Myocyte (in vitro differentiated cells): ENCODE results near the gene BRD9. TPM values are rescaled to one million over a fixed set of nuclear protein-coding genes. Genes with fewer than 3 reads are reported as not detected.
"Not testable (repeated sequence)": the region's sequence is repeated elsewhere in the genome, so short reads cannot be mapped to it uniquely, and the experiment has no call there.

Experiments
- DNase-seq: peaks from one replicate; pipeline ENCODE4 v3.0.0-alpha.2; 2012; ENCODE audit warnings: low read depth
- total RNA-seq: library from RNA; depleted of rRNA; stranded (reverse); fragments of >200 nt; gene quantifications from 2 replicates; pipeline ENCODE4 v1.2.3, GENCODE V29; 2014

The BRD9 gene
- total RNA-seq, 1 donor from 2014 or later = 30.9 TPM

DNA sequence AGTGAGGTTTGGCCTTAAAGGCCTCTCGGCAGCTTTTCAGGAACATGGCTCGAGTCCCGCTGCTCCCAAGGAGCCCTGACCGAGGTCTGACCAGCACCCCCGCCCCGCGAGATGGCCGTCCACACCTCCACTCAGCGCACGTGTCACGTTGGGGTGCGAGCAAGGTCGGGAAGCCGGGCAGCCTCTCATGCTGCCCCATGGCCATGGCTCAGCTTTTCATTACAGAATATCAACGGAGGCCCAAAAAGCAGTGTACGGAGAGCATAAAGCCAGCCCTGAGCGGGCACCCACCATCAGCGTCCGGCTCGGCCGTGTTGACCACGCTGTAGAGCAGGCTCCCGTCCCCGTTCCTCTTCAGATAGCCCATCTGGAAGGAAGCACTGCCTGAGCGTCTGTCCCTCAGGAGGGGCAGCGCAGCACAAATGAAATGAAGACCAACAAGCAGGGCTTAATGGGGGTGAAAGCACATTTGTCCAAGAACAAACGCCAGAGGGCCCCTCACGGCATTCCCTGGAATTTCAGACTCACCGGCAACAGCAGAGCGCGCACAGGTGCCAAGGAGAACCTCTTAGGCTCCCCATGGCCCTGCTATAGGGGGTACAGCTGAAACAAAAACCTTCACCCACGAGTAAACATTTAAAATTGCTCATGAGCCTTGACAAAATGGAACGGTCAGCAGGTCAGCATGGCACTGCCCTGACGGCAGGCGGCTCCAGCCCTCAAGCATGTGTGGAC lies 11.6 kb downstream of the BRD9 start:
- no peak for DNase-seq

DNA sequence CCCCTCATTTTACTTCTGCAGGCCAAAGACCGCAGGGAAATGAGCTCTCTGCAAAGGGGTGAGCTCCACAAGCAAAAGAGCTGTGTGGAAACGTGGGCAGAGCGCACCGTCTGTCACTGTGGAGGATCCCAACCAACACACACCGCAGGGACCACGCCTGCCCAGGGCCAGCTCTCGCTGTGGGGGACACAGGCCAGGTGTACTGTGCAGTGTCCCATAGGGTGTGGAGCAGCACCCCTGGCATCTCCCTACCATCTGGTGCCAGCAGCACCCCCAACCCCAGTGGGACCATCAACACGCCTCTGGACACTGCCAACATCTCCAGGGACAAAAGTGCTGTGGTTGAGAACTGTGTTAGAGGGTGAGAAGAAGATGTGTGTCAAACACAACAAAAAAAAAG lies 13.9 kb downstream of the BRD9 start:
- not testable (repeated sequence) for DNase-seq

DNA sequence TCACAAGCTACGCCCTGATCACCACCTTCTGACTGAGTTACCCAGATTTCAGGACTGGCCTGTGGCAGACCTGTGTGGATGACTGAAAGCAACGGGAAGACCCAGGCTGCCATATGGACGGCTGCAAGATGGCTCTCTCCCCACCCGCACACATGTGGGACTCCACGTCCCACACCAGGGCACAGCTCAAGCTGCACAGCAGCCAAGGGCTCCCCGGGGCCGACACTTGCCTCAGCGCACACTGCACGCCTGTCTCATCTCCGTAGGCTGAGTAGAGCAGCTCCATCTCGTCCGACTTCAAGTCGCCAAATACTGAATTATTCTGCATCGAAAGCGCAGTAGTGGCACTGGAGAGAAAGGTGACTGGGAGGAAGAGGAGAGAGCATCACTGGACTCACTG lies 14.5 kb downstream of the BRD9 start:
- no peak for DNase-seq

DNA sequence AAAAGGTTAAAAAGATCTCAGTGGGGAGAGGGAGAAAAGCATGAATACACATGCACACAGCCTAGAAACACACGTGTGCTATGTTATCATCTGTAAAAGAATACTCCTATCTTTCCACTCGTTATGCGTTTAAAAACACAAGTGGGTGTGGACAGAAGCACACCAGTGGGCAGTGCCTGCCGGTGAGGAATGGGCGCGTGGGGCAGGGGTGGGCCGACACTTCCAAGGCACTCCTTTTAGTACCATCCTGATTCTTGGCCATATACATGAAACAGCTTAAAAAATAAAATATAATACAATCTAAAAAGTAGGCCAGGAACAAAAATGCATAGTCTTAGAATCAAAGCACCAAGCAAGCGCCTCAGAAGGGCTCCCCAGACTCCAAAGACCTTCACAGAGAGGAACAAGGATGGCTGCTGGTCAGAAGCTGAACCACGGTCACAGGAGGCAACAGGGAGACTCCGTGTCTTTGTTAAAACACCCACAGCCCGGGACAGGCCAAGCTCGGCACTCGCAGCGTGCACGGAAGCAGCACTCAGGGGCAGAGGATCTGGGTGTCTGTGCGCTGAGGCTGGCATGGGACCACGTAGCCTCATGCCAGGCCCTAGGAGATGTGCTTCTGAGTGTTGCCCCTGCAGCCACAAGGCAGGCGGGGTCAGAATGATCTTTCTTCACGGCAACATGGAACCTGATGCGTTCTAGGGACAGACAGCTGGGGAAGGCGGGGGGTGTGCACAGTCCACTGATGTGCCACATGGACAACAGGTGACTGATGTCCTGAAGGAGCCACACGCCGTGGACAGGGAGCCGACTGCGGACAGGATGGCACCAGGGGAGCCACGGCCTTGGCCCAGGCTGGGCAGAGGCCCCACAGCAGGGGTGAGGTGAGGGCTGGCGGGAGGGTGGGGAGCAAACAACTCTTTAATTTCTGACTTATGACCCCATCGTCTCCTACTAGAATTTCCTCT lies 15.9 kb downstream of the BRD9 start:
- no peak for DNase-seq

DNA sequence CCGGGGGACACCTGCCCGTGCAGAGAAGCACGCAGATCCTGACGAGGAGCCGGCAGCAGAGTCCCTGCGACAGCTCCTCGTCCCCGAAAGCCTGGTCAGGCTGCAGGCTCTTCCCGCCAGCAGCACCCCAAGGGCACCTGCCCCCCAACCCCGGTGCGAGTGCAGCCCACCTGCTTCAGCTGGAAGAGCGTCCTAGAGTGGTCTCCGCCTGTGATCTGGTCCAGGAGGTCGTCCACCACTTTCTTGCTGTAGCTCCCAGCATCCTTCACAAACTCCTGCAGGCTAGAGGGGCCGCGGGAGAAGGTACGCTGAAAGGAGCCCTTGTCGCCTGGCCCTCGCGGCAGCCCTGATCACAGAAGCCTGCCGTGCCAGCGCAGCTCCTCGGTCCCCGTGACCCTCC lies 16.7 kb downstream of the BRD9 start:
- DNase-seq = no peak

DNA sequence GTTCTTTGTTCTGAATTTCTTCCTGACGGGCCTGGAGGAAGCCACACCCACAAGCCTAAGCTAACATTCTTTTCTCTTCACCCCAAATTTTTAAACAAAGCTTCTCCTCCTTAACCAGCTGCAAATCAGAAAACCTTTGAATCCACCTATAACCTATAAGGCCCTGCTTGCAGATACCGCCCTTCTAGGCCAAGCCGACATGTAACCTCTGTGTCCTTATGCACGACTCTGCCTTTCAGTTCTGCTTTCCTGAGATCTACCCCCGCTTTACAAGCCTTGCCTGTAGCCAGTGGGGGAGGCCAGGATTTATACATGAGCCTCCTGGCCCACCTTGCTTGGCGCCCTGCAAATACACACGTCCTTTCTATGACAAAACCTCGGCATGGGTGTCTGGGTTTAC lies 19.3 kb downstream of the BRD9 start:
- DNase-seq = no peak

DNA sequence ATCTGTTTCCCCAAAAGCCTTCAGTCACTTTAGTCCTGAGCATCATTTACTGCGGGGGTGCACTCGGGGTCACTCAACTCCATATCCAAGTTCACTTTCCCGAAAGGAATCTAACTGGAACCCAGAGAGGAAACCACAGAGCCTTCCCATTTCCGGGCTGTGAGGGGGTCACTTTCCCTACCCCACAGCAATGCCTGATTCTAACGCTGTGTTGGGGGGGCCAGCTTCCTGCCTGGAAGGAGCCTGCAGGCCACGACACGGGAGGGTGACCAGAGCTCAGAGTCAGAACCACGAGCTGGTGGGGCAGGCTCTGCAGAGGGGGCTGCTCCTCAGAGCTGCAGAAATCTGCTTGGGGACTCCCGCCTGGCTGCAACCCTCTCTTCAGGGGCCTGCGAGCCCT lies 20.3 kb downstream of the BRD9 start:
- DNase-seq = no peak

DNA sequence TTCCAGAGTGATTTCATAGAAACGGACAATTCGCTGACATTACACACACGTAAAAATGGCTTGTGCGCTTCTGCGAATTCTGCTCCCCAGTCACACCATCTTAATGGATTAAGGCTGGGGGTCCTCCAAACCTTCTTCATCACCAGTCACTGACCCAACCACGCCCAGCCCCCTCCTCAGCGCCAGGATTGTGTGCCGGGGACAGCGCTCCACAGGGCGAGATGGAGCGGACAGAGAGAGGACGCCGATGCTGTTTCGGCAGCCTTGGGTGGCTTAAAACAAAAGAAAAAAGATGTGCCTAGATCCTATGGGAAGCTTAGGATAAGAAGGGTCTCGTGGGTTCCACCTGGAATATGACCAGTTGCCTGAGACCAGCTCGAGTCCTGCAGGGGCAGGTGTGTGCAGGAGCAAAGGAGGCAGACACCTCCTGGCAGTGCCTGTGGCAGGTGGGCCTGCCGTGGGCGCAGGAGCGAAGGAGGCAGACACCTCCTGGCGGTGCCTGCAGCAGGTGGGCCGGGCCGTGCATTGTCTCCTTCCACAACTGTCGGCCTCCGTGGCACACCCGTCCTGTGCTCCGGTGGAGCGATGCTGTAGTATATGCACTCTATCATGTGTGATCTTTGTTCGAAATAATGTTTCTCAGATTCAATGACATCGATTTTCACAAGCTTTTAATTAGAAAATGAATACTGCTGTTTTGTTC lies 20.9 kb downstream of the BRD9 start:
- no peak for DNase-seq

DNA sequence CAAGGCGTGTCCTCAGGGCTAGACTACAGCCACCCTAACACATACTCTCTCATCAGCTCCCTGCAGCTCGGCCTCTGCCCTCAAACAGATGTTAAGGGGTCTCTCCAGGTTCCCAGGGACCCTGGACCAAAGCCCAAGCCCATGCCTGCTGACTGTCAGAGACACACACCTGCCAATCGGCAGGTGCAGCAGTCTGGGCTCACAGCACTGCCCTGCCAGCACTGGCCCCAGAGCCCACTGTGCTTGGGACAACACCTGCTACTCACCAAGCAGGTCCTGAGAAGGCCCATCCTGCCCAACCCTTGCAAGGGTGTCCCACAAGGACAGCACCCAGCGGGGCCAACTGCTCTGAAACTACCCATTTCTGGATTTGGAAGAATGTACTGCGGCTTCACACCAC lies 21.6 kb downstream of the BRD9 start:
- no peak for DNase-seq

DNA sequence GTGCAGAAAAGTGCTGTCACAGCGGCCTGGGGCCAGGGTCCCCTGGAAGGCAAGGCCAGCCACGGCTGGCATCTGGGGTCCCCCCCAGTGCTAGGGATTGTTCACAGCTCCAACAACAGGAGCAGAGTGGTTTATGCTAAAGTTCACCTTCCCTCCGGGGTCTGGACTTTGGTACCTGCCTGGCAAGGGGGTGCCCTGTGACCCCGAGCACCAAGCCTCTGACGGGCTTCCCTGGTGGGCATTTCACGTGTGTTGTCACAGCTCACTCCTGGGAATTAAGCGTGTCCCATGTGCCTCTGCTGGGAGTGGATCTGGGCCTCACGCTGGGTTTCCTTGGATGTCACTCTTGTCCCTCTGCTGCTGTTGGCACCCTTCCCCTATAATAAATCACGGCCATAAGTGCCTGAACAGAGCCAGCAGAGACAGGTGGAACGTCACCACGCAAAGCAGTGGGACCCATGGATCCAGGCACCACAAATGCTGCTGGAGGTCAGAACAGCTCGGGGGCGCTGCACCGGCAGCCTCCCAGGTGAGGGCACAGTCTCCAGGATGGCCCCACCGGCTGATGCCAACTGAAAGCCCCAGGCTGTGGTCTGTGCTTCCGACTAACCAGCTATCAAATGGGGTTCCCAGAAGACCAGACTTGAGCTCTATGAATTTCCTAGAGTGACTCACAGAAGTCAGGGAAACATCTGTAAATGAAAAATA lies 24.0 kb downstream of the BRD9 start:
- no peak for DNase-seq

DNA sequence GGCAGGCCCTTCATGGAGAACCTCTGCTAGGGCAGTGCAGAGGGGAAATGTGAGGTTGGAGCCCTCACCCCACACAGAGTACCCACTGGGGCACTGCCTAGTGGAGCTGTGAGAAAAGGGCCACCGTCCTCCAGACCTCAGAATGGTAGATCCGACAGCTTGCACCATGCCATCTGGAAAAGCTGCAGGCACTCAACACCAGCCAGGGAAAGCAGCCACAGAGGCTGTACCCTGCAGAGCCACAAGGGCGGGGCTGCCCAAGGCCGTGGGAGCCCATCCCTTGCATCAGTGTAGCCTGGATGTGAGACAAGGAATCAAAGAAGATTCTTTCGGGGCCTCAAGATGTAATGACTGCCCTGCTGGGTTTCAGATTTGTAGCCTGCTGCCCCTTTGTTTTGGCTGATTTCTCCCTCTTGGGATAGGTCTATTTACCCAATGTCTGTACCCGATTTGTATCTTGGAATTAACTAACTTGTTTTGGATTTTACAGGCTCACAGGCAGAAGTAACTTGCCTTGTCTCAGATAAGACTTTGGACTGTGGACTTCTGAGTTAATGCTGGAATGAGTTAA lies 25.2 kb downstream of the BRD9 start:
- no peak for DNase-seq

DNA sequence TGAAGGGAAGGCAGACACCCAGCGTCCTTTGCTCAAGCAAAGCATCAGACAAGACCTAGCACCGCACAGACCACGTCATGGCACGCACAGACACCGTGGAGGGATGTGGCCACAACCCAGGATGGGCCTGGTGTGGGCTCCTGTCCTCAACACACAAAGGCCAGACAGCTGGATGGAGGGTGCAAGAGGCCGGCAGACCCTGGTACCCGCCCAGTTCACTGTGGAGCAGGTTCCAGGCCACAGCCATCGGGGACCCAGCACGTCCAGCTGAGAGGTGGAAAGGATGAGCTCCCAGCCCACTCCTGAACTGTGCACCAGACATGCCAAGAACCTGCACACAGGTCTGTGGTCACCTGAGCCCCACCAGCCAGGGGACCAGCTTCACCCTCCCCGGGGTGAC lies 26.8 kb downstream of the BRD9 start:
- no peak for DNase-seq

DNA sequence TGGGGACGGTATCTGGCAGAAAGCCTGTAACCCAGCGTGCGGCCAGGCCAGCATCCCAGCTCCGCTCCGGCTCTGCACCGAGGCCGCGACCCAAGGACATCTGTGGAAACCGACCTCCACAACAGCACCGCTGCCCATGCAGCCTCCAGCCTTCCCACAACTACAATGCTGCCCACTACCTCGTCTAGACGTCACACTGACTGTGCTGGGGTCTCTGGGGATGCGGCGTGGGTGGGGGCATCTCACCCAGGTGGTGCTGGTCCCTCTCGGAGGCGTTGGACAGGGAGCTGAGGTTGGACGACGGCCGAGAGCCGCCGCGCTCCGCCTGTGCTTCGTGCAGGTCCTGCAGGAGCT lies 27.5 kb downstream of the BRD9 start:
- no peak for DNase-seq

DNA sequence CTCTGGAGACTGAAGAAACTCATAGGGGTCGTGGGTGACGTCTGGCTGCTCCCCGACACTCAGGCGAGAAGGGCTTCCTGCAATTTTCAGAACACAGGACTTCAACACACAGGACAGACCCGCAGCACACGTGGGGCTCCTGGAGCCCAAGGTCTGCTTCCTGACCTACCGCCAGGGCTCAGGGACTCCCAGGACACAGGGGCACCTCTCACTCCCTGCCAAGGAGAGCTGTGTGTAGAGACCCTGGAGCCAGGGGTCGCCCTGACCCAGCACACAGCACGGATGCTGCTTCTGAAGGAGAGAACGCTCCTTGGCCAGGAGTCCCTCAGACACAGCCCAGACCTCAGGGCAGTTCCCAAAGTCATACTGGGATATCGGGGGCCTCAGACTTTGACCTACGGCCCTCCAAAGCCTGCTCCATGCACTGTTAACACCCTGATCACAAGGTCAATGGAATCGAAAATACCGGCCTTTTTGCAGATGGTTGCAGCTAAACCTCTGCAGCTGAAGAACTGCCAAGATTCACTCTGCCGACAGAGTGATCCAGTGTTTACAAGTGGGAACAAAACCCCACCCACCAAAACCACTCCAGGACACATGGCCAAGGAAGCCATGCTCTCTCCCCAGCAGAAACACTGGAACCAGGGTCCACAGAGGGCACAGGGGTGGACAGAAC lies 28.0 kb downstream of the BRD9 start:
- no peak for DNase-seq

DNA sequence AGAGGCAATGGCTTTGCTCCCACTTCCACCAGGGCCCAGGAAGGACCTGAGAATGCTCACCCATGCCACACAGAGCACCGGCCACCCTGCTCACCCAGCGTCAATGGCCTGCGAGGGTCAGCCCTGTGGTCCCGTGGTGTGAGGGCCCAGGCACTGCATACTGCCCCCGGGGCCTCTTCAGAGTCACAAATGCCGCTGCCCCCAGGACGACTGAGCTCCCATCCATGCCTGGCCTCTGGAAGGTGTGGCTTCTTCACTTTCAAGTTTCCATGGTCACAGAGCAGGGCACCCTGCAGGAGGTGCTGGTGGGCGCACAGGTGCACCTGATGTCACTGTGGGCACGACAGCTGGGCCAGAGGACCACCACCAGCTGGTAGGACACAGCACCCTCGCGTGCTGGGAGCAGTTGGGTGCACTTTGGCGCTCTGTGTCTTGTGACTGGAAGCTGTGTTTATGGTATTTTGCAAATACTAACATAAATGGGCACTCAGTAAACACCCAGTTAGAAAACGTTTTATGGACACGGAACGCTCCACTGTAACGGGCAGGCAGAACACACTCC lies 29.3 kb downstream of the BRD9 start:
- peak; percentile 31 for DNase-seq

DNA sequence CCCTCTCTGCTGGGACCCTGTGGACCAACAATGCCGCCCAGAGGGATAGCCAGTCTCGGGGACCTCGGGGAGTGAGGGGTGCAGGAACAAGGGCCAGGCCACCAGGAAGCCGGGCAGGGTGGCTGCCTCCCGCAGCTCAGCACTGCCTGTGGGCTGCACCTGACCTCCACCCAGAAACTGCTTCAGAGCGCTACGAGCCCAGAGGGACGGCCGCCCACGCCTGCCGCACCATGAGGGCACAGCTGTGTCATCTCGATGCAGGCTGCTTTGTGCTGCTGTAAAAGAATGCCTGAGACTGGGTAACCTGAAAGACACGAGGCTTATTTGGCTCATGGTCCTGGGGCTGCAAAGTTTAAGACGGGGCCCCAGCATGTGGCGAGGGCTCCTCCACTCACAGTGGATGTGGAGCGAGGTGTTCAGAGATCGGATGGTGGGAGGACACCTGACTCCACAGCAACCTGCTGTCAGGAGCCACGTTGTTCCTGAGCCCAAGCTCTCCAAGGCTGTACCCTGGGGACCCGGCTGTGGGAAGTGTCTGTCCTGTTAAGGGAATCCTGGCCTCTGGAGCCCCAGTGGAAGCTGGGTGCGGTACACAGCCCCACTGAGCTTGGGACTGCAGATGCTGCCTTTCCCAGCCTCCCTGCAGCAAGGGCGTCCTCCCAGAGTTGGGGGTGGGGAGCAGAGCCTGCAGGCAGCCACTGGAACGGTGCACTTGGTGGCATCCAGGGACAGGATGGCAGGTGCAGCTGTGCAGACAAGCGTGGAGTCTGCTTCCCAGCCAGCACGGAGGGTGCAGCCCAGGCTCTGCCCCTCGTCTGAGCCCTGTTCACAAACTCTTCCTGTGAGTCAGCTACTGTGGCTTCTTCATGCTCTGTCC lies 30.0 kb downstream of the BRD9 start:
- DNase-seq = peak; percentile 84

DNA sequence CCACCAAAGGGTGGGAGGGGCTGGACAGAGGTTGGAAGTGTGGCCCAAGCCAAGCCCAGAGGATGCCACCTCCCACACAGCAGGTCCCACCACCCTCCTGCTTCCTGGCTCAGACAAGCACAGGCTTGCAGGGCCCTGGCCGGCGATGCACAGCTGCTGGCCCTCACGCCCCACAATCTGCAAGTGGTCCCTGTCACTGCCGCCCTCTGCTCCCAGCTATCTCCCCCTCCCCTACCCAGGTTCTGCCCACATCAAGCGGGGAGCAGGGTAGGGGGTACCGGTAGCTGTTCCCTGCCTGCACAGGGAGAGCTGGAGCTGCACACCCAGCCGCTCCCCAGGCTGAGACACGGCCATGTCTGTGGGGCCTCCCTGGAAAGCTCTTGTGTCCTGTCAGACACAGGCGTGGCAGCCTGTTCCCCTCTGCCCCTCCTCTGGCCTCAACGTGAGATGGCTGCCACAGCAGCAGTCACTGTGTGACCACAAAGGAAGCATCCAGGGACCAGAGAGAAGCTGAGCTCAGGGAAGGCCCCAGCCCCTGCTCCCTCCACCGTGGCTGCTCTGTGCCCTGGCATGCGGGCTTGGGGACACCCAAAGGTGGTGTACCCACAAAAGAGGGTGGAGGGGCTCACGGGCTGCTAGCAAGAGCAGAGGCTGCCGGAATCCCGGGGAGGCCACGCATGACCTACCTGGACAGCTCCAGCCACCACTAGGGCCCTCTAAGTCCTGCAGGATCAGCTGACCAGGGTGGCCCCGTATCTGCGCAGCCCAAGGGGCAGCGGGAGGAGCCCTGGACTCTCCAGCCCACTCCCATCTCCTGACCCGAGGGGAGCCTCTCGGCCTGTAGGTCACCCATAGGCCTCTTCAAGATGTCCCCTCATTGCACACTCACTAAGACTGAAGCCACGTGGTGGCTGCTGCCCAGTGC lies 30.9 kb downstream of the BRD9 start:
- DNase-seq = no peak
